Adrenal gland (tissue), 5 donors: ENCODE measurements around the gene SFT2D1.

Source experiments
- POLR2A ChIP-seq, 2 donors: fragments of 450-650 bp; IDR thresholded peaks; one replicate each; pipeline ENCODE4 v1.6.1; 2017; ENCODE audit warnings: antibody characterized with exemption in 2 of 2, mild to moderate bottlenecking in 2 of 2, moderate library complexity in 1 of 2
- TF ChIP-seq, protein P1 (sequence below), 6 experiments: fragments of 450-650 bp in 4 of 6; fragments of 200-600 bp in 2 of 6; sonication (generic) in 1 of 6; IDR thresholded peaks; 1 replicate in 5 of 6; 2 replicates in 1 of 6; pipeline versions ENCODE4 v1.5.1 to v1.8.0; 2016 to 2021; ENCODE audit warnings: antibody characterized with exemption in 6 of 6, mild to moderate bottlenecking in 2 of 6, moderate library complexity in 1 of 6
- donor health status: DM: no; HTN: no; CAD: no.

GRCh38 chr6:166274739-166275370 is 67.5 kb downstream of the SFT2D1 start:
- TF ChIP-seq, protein P1, sequence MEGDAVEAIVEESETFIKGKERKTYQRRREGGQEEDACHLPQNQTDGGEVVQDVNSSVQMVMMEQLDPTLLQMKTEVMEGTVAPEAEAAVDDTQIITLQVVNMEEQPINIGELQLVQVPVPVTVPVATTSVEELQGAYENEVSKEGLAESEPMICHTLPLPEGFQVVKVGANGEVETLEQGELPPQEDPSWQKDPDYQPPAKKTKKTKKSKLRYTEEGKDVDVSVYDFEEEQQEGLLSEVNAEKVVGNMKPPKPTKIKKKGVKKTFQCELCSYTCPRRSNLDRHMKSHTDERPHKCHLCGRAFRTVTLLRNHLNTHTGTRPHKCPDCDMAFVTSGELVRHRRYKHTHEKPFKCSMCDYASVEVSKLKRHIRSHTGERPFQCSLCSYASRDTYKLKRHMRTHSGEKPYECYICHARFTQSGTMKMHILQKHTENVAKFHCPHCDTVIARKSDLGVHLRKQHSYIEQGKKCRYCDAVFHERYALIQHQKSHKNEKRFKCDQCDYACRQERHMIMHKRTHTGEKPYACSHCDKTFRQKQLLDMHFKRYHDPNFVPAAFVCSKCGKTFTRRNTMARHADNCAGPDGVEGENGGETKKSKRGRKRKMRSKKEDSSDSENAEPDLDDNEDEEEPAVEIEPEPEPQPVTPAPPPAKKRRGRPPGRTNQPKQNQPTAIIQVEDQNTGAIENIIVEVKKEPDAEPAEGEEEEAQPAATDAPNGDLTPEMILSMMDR (IDR thresholded peaks at IDR 0.05) = no peak
- TF ChIP-seq POLR2A (IDR thresholded peaks at IDR 0.05) = no peak
